Measurements from ENCODE around the gene ROBO1.

Gene ROBO1

DNA sequence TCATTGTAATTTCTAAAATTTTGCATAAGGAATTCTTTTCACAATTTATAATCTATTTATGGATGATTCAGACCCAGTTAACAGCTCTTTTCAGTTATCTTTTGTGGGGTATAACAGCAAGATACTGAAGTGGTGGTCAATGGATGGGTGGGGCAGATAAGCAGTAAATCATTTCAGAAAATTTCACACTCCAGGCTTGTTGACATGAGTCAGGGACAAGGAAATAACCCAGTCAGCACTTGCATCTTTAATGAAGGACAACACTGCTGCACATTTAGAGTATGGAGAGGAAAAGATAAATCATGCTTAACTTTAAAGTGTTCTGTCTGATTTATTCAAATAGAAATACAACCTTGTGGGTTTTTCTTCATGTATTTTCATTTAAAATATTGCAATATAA is 181.6 kb downstream of the ROBO1 start:
- H3K36me3 Mint-ChIP-seq (ENCODE audit: insufficient read depth), result no peaks in the 10 kb centered on the region
- no peak overlapping the region for H3K27ac Mint-ChIP-seq (ENCODE audit: low read depth)
- no peaks in the 10 kb centered on the region for H3K4me1 Mint-ChIP-seq
- H3K4me3 Mint-ChIP-seq, result no peak overlapping the region
- DNase-seq (ENCODE audit: low spot score in 2 of 2), result no peak
- ATAC-seq (replicated peaks; ENCODE audit: extremely low read depth, poor library complexity, severe bottlenecking), result no peak
- no peaks in the 10 kb centered on the region for H3K27me3 Mint-ChIP-seq
- H3K9me3 Mint-ChIP-seq, result peaks cover 5% of the 10 kb centered on the region

DNA sequence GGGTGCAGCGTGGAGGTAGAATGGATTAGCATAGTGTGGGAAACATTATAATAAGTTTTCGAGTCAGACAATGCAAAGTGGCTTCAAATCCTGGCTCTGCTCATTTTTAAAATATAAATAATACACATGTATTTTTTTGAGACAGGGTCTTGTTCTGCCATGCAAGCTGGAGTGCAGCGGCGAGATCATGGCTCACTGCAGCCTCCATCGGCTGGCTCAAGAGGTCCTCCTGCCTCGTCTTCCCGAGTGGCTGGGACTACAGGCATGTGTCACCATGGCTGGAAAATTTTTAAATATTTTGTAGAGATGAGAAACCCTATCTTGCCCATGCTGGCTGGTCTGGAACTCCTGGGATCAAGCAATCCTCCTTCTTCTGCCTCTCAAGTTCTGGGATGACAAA is 194.9 kb downstream of the ROBO1 start:
- no peak for ATAC-seq (replicated peaks; ENCODE audit: extremely low read depth, poor library complexity, severe bottlenecking)
- Mint-ChIP-seq H3K4me1 (no peaks in the 10 kb centered on the region), H3K4me3 (no peak overlapping the region), H3K9me3 (no peaks in the 10 kb centered on the region), H3K36me3 (ENCODE audit: insufficient read depth) (no peaks in the 10 kb centered on the region), H3K27ac (ENCODE audit: low read depth) (no peak overlapping the region), H3K27me3 (no peaks in the 10 kb centered on the region)
- no peak for DNase-seq (ENCODE audit: low spot score in 2 of 2)

DNA sequence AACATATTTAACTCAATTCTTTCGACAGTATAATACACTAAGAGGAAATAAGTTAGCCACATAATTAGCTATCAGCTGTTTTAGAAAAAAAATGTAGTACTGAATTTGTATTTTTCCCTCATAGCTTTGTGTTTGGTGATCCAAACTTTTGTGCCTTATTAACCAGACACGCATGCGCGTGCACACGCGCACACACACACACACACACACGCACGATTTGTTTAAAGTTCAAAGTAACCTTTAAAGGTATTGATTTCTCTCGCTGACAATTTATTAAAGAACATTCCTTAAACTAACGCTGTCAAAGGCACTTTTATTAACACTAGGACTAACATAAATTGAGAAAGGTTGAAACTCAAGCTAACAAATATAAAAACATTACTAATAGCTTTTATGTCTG is 198.9 kb downstream of the ROBO1 start:
- no peaks in the 10 kb centered on the region for H3K36me3 Mint-ChIP-seq (ENCODE audit: insufficient read depth)
- no peak overlapping the region for H3K4me3 Mint-ChIP-seq
- peaks cover 11% of the 10 kb centered on the region for H3K9me3 Mint-ChIP-seq
- DNase-seq (ENCODE audit: low spot score in 2 of 2) (no peak), ATAC-seq (replicated peaks; ENCODE audit: extremely low read depth, poor library complexity, severe bottlenecking) (no peak)
- H3K27me3 Mint-ChIP-seq, result no peaks in the 10 kb centered on the region
- H3K27ac Mint-ChIP-seq (ENCODE audit: low read depth), result no peak overlapping the region
- H3K4me1 Mint-ChIP-seq, result no peaks in the 10 kb centered on the region

DNA sequence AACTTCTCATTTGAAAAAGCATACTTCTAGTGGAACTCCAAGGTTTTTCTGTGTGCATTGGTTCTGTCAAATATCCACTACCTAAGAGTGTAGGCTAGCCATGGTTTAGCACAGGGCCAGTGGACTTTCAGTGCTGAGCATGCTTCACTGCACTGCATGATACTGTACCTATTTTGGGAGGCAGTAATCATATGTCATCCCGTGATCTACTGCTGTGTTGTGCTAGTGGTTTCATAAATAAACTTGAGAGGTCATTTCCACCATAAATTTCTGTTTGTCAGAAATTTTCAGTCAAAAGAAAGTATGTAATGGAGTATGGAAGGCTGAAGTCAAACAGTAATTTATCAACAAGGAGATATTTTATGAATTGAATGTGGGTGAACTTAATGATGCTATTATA is 203.6 kb downstream of the ROBO1 start:
- peaks cover 22% of the 10 kb centered on the region for H3K9me3 Mint-ChIP-seq
- no peak overlapping the region for H3K27ac Mint-ChIP-seq (ENCODE audit: low read depth)
- ATAC-seq (replicated peaks; ENCODE audit: extremely low read depth, poor library complexity, severe bottlenecking) (no peak), DNase-seq (ENCODE audit: low spot score in 2 of 2) (no peak)
- H3K4me3 Mint-ChIP-seq, result no peak overlapping the region
- no peaks in the 10 kb centered on the region for H3K36me3 Mint-ChIP-seq (ENCODE audit: insufficient read depth)
- H3K27me3 Mint-ChIP-seq, result no peaks in the 10 kb centered on the region
- no peaks in the 10 kb centered on the region for H3K4me1 Mint-ChIP-seq

DNA sequence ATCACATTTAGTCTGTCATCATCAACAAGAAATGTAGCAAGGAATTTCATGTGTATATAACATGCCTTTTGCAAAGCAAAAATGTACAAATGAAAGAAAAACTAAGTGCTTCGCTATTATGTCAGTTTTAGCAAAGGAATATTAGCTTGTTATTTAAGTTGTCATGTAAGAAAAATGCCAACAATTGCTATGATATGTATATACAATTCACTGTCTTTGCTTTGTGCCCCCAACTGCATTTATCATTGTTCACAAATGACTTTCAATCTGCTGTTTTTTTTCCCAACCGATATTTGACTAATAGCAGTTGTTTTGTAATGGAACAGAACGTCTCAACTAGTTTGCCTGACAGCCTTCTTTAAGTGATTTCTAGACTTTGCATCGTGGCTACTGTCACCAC is 207.1 kb downstream of the ROBO1 start:
- no peaks in the 10 kb centered on the region for H3K4me1 Mint-ChIP-seq
- DNase-seq (ENCODE audit: low spot score in 2 of 2) (no peak), ATAC-seq (replicated peaks; ENCODE audit: extremely low read depth, poor library complexity, severe bottlenecking) (no peak)
- H3K36me3 Mint-ChIP-seq (ENCODE audit: insufficient read depth), result no peaks in the 10 kb centered on the region
- no peaks in the 10 kb centered on the region for H3K27me3 Mint-ChIP-seq
- peaks cover 21% of the 10 kb centered on the region for H3K9me3 Mint-ChIP-seq
- no peak overlapping the region for H3K4me3 Mint-ChIP-seq
- no peak overlapping the region for H3K27ac Mint-ChIP-seq (ENCODE audit: low read depth)

DNA sequence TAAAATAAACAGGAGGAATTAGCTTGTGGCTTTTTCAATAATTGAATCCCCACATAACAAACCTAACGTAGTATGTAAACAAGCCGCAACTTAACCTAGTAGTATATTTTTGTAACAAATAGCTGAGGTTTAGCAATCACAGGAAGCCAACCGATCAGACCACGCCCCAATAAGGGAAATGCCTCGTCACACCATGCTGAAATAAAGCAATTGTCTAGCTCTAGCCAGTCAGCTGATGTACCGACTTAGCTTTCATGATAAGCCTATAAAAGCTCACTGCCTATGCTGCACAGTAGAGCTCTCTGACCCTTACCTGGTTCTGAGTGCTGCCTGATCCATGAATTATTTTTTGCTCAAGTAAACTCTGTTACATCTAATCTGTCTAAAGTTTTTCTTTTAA is 208.9 kb downstream of the ROBO1 start:
- no peaks in the 10 kb centered on the region for H3K4me1 Mint-ChIP-seq

DNA sequence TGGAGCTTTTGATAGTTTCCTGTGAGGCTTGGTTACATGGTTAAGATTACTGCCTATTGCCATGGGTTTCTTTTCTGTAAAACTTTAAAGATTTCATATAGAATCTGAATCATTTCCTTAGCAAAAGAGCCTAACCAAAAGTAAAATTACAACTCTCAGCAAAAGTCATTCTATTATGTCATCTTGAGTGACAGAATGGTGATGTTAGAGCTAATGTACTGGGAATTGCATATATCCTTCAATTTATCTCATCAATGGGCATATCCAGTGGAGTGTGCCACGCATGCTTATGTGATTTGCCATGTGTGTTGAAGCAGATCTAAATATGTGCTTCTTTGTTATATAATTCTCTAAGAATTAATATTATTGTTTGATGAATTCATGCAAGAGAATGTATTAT is 212.1 kb downstream of the ROBO1 start:
- no peak for DNase-seq (ENCODE audit: low spot score in 2 of 2)
- no peak overlapping the region for H3K4me3 Mint-ChIP-seq
- H3K9me3 Mint-ChIP-seq, result peaks cover 6% of the 10 kb centered on the region
- no peaks in the 10 kb centered on the region for H3K4me1 Mint-ChIP-seq
- H3K27me3 Mint-ChIP-seq, result no peaks in the 10 kb centered on the region
- H3K27ac Mint-ChIP-seq (ENCODE audit: low read depth), result no peak overlapping the region
- no peaks in the 10 kb centered on the region for H3K36me3 Mint-ChIP-seq (ENCODE audit: insufficient read depth)
- ATAC-seq (replicated peaks; ENCODE audit: extremely low read depth, poor library complexity, severe bottlenecking), result no peak

More for the DNA sequence above, 208.9 kb downstream of the ROBO1 start:
- Mint-ChIP-seq H3K4me3 (no peak overlapping the region), H3K27ac (ENCODE audit: low read depth) (no peak overlapping the region), H3K9me3 (peaks cover 16% of the 10 kb centered on the region), H3K27me3 (no peaks in the 10 kb centered on the region), H3K36me3 (ENCODE audit: insufficient read depth) (no peaks in the 10 kb centered on the region)
- no peak for ATAC-seq (replicated peaks; ENCODE audit: extremely low read depth, poor library complexity, severe bottlenecking)
- no peak for DNase-seq (ENCODE audit: low spot score in 2 of 2)

DNA sequence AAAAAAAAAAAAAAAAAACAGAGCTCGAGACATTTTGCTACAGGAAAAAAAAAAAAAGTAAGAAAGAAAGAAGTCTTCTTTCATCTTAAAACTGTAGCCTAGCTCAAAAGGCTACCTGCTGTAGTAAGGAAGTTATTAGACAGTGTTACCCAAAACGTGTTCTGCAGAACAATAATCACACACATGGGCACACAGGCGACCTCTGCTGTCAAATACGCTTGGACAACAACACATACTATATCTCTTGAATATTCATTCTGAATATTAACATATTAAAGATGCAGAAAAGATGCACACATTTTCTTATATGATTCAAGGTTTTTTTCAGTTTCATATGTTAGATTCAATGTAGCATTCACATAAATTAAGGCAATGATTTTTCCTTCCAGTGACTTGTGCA is 215.8 kb downstream of the ROBO1 start:
- no peak for DNase-seq (ENCODE audit: low spot score in 2 of 2)
- H3K4me3 Mint-ChIP-seq, result no peak overlapping the region
- ATAC-seq (replicated peaks; ENCODE audit: extremely low read depth, poor library complexity, severe bottlenecking), result no peak
- no peaks in the 10 kb centered on the region for H3K36me3 Mint-ChIP-seq (ENCODE audit: insufficient read depth)
- H3K4me1 Mint-ChIP-seq, result no peaks in the 10 kb centered on the region
- H3K27ac Mint-ChIP-seq (ENCODE audit: low read depth), result no peak overlapping the region
- H3K27me3 Mint-ChIP-seq, result no peaks in the 10 kb centered on the region
- H3K9me3 Mint-ChIP-seq, result no peaks in the 10 kb centered on the region

DNA sequence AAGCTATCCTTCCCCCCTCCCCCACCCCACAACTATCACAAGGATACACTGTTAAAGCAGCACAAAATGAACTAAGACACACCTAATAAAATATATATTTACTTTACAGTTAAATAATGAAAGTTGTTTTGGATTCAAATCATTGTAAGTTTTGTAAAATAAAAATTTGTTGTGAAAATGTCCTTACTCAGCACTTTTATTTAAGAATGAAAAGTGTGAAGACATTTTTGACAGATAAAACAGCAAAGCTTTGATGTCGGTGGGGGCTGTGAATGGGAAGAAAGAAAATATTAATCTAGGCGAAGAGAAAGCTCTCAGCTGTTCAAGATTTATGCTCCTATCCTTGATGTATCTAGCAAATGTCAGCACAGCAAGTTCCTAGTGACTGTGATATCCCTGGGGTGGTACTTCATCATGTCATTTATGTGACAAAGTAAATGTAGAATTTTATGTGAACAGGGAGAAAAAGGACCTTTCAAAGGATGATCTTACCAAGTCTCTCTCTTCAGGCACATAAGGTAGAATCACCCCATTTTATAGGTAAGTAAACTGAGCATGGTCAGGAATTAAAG is 216.4 kb downstream of the ROBO1 start:
- no peak for ATAC-seq (replicated peaks; ENCODE audit: extremely low read depth, poor library complexity, severe bottlenecking)
- H3K9me3 Mint-ChIP-seq, result no peaks in the 10 kb centered on the region
- H3K27ac Mint-ChIP-seq (ENCODE audit: low read depth), result no peak overlapping the region
- H3K4me3 Mint-ChIP-seq, result no peak overlapping the region
- no peaks in the 10 kb centered on the region for H3K36me3 Mint-ChIP-seq (ENCODE audit: insufficient read depth)
- DNase-seq (ENCODE audit: low spot score in 2 of 2), result no peak
- H3K4me1 Mint-ChIP-seq, result no peaks in the 10 kb centered on the region
- H3K27me3 Mint-ChIP-seq, result no peaks in the 10 kb centered on the region

DNA sequence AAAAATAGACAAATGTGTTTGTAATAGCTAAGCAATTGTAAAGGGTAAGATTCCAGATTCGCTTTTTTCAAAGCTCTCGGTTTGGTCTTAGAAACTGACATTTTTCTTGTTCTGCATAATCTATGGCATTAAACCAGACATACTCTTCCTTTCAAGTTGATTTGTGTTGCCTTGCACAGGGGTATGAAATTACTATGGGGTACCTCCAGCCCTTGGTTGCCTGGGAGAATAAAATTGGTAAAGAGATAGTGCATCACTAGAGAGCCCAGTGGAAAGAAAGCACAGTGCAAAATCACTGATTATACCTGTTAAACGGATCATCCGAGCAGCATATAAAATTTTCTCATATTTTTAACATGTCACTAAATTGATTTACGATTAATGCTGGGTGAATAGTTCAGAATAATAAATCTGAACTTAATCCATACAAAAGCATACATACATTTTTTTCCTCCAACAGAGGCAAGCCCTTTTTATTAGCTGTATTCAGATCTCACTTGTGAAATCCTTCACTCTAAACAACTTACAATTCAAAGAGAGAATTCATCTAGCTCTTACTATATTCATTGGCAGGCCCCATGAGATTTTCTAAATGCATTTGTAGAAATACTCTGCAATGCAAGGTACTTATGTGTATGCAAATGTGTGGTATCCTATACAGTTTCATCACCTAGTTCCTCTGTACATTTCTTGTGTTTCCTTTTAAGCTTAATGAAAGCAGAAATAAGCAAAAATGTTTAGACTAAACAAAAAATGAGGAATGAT is 224.4 kb downstream of the ROBO1 start:
- Mint-ChIP-seq H3K36me3 (ENCODE audit: insufficient read depth) (no peaks in the 10 kb centered on the region), H3K27ac (ENCODE audit: low read depth) (no peak overlapping the region), H3K4me3 (no peak overlapping the region), H3K4me1 (no peaks in the 10 kb centered on the region), H3K9me3 (peaks cover 6% of the 10 kb centered on the region), H3K27me3 (no peaks in the 10 kb centered on the region)
- no peak for DNase-seq (ENCODE audit: low spot score in 2 of 2)
- ATAC-seq (replicated peaks; ENCODE audit: extremely low read depth, poor library complexity, severe bottlenecking), result no peak

DNA sequence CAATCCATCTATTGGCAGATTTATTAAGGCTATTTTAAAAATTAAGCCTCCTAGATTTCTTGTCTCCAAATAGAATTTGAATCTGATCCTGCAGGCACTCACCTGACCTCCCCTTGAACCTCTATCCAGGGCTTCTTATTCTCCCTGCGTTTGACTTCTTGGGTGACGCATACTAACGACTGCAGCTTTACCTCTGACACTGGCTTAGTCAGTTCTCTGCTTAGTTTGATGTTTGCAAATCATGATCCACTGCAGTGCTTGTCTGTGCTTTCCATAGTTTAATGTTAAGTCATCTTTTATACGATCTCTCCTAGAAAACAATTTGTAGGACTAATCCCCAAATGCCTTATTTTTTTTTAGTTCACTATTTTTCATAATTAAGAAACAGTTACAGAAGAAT is 233.1 kb downstream of the ROBO1 start:
- no peaks in the 10 kb centered on the region for H3K27me3 Mint-ChIP-seq
- ATAC-seq (replicated peaks; ENCODE audit: extremely low read depth, poor library complexity, severe bottlenecking) (no peak), DNase-seq (ENCODE audit: low spot score in 2 of 2) (no peak)
- H3K4me1 Mint-ChIP-seq, result no peaks in the 10 kb centered on the region
- H3K36me3 Mint-ChIP-seq (ENCODE audit: insufficient read depth), result no peaks in the 10 kb centered on the region
- no peak overlapping the region for H3K4me3 Mint-ChIP-seq
- H3K9me3 Mint-ChIP-seq, result peaks cover 30% of the 10 kb centered on the region
- no peak overlapping the region for H3K27ac Mint-ChIP-seq (ENCODE audit: low read depth)

DNA sequence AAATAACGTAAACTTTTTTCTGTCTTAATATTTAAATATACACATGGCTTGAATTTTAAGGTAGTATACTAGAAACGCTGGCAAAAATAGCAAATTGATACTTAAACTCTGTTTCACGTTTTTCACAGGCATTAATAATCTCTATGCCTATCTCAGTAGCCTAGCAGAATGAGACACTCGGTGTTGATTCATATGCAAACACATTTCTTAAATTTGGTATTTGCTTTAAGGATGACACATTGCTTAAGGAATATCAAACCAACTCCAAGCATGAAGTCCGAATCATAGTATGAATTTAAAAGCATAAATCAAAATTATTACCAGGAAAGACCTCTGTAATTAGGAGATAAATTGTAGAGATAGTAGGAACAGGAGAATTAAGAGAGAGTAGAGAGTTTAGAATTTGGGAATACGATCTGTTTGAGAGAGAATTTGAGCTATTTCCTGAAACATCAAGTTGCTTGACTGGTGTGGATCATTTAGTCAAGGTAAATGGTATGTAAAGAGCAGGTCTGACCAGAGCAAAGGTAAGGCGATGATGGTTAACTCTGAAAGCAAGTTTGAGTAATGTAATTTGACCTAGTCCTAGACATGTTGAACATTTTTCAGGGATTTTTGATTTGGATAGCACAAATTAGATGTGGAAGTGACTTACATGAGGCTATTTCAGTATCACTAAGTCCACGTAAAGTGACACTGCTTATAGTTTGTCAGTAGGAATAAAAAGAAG is 236.1 kb downstream of the ROBO1 start:
- no peaks in the 10 kb centered on the region for H3K36me3 Mint-ChIP-seq (ENCODE audit: insufficient read depth)
- peaks cover 25% of the 10 kb centered on the region for H3K9me3 Mint-ChIP-seq
- H3K27me3 Mint-ChIP-seq, result no peaks in the 10 kb centered on the region
- no peak overlapping the region for H3K27ac Mint-ChIP-seq (ENCODE audit: low read depth)
- ATAC-seq (replicated peaks; ENCODE audit: extremely low read depth, poor library complexity, severe bottlenecking) (no peak), DNase-seq (ENCODE audit: low spot score in 2 of 2) (no peak)
- H3K4me3 Mint-ChIP-seq, result no peak overlapping the region
- H3K4me1 Mint-ChIP-seq, result no peaks in the 10 kb centered on the region

DNA sequence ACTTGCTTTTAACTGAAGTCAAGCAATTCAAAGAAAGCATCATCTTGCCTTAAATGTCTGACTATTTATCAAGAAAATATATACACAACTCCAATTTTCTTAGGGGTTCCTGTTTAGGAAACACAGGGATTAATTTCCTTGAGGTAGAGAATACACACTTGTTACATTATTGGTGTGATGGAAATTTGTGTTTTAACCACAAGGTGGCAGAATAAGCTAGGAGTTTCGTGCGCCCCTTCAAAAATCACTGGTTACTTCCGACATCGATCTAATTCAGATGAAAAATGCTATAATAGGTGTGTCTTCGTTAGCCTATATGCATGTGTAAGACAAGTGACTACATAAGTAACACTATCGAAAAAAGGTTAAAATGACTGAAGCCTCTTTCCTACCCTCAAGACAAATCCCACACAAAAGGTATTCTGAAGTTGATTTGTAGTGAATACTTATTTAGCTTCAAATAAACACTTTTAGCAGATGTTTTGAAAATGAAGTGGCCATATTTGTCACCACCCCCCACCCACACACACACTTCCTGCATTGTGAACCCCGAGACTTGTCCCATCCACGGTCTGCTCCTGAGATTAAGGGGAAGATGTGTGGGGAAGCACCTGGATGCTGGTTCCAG is 246.5 kb downstream of the ROBO1 start:
- H3K27ac Mint-ChIP-seq (ENCODE audit: low read depth), result no peak overlapping the region
- DNase-seq (ENCODE audit: low spot score in 2 of 2) (no peak), ATAC-seq (replicated peaks; ENCODE audit: extremely low read depth, poor library complexity, severe bottlenecking) (no peak)
- peaks cover 9% of the 10 kb centered on the region for H3K9me3 Mint-ChIP-seq
- H3K4me1 Mint-ChIP-seq, result no peaks in the 10 kb centered on the region
- H3K36me3 Mint-ChIP-seq (ENCODE audit: insufficient read depth), result no peaks in the 10 kb centered on the region
- H3K27me3 Mint-ChIP-seq, result no peaks in the 10 kb centered on the region
- no peak overlapping the region for H3K4me3 Mint-ChIP-seq
